Measurements from ENCODE around the gene MPRIP.

The MPRIP gene

DNA sequence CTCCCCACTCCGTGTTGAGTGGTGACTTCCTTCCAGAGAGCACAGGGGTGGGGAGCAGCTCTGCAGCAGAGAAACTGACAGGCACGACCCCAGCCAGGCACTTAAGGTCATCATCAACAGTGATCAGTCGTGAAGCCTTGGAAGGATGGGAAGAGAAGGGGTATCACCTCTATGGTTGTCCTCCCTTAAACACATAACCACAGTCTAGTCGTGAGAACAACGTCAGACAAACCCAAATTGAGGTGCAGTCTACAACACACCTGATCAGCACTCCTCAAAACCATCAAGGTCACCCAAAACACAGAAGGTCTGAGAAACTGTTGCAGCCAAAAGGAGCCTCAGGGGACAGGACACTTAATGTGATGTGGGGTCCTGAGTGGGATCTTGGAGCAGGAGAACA, 68.3 kb downstream of the MPRIP start:
- Mint-ChIP-seq H3K4me1 (ENCODE audit: low read depth) (peaks cover 39% of the 10 kb centered on the region), H3K4me3 (no peak overlapping the region), H3K9me3 (no peaks in the 10 kb centered on the region), H3K27ac (no peak overlapping the region), H3K36me3 (ENCODE audit: low read depth) (no peaks in the 10 kb centered on the region), H3K27me3 (ENCODE audit: low read depth) (no peaks in the 10 kb centered on the region)
- DNase-seq (ENCODE audit: low spot score) = no peak

DNA sequence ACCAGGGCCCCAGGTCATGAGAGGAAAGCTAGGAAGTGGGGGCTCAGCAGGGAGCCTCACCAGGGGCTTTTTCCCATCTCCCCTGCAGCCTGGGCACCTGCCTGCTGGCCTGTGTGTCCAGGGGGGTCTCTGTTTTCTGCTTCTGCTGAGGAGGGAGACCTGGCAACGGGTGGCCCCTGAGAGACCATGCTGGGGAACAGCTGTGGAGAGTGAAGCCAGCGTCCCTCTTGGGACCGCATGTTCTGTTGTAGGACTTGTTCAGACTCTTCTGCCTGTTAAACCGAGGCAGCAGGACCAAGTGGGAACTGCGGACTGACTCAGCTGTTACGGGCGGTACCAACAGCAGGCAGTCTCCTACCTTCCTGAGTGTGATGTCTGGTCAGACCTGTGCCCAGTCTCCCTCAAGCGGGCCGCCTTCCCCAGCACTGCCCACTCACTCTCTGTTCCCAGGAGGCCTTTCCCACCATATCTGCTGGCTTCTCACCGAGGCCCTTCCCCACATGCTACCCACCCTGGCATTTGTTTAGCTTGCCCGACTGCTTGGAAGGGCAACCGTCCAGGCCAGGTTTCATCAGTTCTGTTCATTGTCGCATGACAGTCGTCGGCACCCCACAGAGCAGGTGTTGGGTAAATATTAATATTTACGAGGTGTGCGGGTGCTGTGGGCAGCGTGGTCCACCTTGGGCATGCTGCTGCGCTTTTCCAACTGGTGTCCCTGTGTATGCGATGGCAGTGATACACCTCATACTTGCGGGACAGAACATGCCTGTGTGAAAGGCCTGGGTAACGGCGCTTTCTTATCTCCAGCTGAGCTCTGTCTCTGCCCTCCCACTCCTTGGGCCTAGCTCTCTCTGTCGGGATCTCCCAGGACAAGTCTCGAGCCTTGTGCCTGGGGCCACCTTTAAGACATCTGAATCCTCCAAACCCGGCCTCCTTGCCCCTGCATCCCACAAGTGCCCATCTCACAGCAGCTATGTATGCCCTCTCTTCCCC, 69.4 kb downstream of the MPRIP start:
- Mint-ChIP-seq H3K4me3 (no peak overlapping the region), H3K9me3 (no peaks in the 10 kb centered on the region), H3K27me3 (ENCODE audit: low read depth) (no peaks in the 10 kb centered on the region), H3K36me3 (ENCODE audit: low read depth) (no peaks in the 10 kb centered on the region), H3K27ac (no peak overlapping the region), H3K4me1 (ENCODE audit: low read depth) (peaks cover 44% of the 10 kb centered on the region)
- DNase-seq (ENCODE audit: low spot score) = no peak

DNA sequence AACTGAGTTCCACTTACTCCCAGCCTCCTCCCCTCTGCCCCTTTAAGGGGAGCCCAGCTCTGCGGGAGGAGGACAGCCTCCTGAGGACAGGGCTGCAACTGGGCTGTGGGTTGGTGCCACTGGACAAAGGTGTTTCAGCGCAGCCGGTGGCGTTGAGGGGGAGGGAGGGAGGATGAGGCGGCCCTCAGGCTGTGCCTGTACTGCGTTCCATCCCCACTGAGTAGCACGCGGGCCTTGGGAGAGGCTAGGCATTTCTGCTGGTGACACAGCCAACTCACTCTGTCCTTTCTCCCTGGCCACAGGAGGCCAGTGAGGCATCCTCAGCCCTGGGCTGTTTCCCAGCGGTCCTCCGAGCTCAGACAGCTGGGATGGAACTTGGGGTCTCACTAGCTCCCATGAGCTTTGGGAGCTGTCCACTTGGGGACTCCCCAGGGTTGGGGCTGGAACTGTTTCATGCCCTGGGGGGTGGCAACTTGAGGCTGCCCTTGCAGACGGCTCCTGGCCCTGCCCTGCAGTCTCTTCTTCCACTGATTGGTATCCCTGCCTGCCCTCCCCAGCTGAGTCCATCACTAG, 70.5 kb downstream of the MPRIP start:
- Mint-ChIP-seq H3K4me1 (ENCODE audit: low read depth) (peaks cover 45% of the 10 kb centered on the region), H3K27ac (no peak overlapping the region), H3K27me3 (ENCODE audit: low read depth) (no peaks in the 10 kb centered on the region), H3K36me3 (ENCODE audit: low read depth) (no peaks in the 10 kb centered on the region), H3K4me3 (no peak overlapping the region), H3K9me3 (no peaks in the 10 kb centered on the region)
- no peak for DNase-seq (ENCODE audit: low spot score)

DNA sequence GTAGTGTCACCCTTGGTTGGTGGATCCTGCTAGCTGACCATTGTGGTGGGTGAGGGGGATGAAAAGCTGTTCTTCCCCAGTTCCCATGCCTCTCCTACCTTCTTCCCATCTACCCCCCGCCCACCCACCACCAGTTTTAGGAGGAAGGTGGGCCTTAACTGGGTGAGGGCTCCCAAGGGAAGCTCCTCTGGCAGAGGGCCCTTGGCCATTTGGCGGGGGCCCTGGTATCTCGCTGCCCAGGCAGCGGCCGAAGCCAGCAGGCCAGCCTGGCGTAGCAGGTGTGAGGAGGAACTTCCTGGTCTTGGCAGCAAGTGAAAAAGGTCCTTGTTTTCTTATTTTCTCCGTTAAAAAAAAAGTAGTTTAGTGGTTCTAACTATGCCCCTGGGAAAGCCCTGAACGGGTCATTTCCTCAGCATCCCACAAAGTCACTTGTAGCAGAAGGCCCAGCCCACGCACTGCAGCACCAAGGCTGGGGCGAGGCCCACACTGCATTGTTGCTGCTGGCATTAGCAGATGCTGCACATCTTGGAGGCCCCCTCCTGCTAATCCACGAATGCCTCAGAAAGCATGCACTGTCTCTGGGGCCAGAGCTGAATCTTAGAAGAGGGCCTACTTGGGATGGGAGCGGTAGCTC, 72.5 kb downstream of the MPRIP start:
- Mint-ChIP-seq H3K27me3 (ENCODE audit: low read depth) (no peaks in the 10 kb centered on the region), H3K4me1 (ENCODE audit: low read depth) (peaks cover 44% of the 10 kb centered on the region), H3K4me3 (no peak overlapping the region), H3K27ac (no peak overlapping the region), H3K36me3 (ENCODE audit: low read depth) (peaks cover 5% of the 10 kb centered on the region), H3K9me3 (no peaks in the 10 kb centered on the region)
- peak; percentile 31 for DNase-seq (ENCODE audit: low spot score)

DNA sequence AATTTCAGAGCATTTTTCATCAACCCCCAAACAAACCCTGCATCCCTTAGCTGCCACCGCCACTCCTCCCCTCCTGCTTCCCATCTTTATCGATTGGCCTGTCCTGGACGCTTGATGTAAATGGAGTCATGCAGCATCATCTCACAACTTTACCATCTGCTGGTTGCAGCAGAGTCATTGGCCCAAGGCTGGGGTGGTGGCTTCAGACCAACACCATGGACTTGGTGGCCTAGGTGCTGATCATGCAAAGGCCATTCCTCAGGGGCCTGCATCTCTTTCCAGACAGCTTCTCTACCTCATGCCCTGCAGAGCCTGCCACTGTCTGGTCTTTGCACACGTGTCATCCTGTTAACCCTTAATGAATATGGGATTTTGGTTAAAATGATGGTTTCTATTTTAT, 73.4 kb downstream of the MPRIP start:
- Mint-ChIP-seq H3K4me1 (ENCODE audit: low read depth) (peaks cover 45% of the 10 kb centered on the region), H3K4me3 (no peak overlapping the region), H3K36me3 (ENCODE audit: low read depth) (peaks cover 5% of the 10 kb centered on the region), H3K9me3 (no peaks in the 10 kb centered on the region), H3K27me3 (ENCODE audit: low read depth) (no peaks in the 10 kb centered on the region), H3K27ac (no peak overlapping the region)
- no peak for DNase-seq (ENCODE audit: low spot score)

DNA sequence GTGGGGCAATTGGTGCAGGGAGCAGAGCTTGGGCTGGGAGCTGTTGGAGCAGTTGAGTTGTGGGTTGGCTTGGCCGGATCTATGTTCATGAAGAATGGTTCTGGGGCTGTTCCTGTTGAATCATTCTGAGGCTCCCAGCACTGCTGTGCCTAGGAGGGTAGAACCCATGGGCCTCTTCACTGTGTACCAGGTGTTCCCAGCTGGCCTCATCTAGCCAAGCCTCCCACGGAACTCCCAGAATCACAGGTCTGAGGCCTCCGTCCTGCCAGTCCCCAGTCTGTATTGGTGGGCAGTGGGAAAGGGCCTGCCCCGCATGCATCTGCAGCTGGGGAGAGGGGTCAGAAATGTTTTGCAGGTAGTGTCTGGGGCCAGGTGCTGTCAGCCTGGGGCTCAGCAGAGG, 74.1 kb downstream of the MPRIP start:
- no peak for DNase-seq (ENCODE audit: low spot score)
- Mint-ChIP-seq H3K4me1 (ENCODE audit: low read depth) (peaks cover 49% of the 10 kb centered on the region), H3K36me3 (ENCODE audit: low read depth) (peaks cover 5% of the 10 kb centered on the region), H3K9me3 (no peaks in the 10 kb centered on the region), H3K27ac (no peak overlapping the region), H3K4me3 (no peak overlapping the region), H3K27me3 (ENCODE audit: low read depth) (no peaks in the 10 kb centered on the region)

DNA sequence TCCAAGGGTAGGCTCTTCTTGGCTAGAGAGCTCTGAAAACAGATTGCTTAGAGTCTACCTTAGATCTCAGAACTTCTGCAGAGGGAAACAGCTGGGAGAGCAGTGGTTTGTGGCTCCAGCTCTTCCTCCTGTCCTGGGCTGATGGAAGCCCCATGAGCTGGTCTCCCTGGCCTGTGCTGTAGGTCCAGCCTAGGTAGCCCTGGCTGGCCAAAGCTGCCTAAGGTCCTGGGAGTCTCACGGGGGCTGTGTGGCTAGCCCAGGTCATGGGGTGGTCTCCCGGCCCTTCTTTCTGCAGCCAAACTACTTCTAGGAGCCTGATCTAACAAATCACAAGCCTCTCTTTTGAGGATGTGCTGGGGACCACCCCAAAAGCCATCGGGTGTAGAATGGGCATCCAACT, 75.7 kb downstream of the MPRIP start:
- no peak overlapping the region for H3K27ac Mint-ChIP-seq
- DNase-seq (ENCODE audit: low spot score) = no peak
- no peaks in the 10 kb centered on the region for H3K27me3 Mint-ChIP-seq (ENCODE audit: low read depth)
- H3K4me1 Mint-ChIP-seq (ENCODE audit: low read depth) = peaks cover 54% of the 10 kb centered on the region
- H3K36me3 Mint-ChIP-seq (ENCODE audit: low read depth) = peaks cover 5% of the 10 kb centered on the region
- H3K9me3 Mint-ChIP-seq = no peaks in the 10 kb centered on the region
- H3K4me3 Mint-ChIP-seq = no peak overlapping the region

DNA sequence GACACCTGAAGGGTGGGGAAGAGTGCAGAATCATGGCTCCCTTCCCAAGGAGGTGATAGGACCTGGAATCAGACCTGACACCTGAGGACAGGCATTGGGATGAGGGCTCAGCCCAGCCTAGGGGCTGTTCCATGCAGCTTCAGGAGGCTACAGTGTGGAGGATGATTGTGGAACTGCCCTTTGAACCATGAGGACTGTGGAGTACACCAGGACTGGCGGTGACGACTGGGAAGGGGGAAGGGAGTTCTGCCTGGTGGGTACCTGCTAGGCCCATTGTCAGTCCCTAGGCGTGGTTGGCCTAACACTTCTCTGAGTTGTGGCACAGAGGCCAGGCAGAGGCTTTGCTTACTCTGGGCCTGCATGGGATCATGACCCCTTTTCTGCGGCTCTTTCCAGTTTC, 76.1 kb downstream of the MPRIP start:
- peaks cover 55% of the 10 kb centered on the region for H3K4me1 Mint-ChIP-seq (ENCODE audit: low read depth)
- DNase-seq (ENCODE audit: low spot score) = no peak
- H3K36me3 Mint-ChIP-seq (ENCODE audit: low read depth) = peaks cover 5% of the 10 kb centered on the region
- no peaks in the 10 kb centered on the region for H3K27me3 Mint-ChIP-seq (ENCODE audit: low read depth)
- peak overlapping the region; percentile 36 for H3K4me3 Mint-ChIP-seq
- no peaks in the 10 kb centered on the region for H3K9me3 Mint-ChIP-seq
- H3K27ac Mint-ChIP-seq = peak overlapping the region; percentile 93

DNA sequence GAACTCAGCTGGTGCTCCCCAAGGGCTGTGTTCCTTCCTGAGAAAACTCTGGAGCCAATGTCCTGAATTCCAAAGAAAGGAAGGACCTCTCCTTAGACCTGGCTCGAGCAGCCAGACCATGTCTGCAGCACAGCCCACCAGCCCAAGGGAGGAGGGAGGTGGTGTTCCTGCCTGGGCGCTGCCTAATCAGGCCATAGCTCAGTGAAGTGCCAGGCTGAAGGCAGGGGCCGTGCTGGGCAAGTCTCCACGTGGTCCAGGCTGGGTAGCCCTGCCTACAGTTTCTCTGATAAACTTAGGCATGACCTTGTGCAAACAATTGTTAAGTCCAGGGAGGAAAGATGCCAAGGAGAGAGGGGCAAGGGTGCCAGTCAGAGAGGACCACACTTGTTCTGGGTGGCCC, 76.8 kb downstream of the MPRIP start:
- H3K36me3 Mint-ChIP-seq (ENCODE audit: low read depth) = peaks cover 5% of the 10 kb centered on the region
- no peaks in the 10 kb centered on the region for H3K9me3 Mint-ChIP-seq
- H3K27ac Mint-ChIP-seq = peak overlapping the region; percentile 93
- peak overlapping the region; percentile 39 for H3K4me3 Mint-ChIP-seq
- peaks cover 57% of the 10 kb centered on the region for H3K4me1 Mint-ChIP-seq (ENCODE audit: low read depth)
- DNase-seq (ENCODE audit: low spot score) = no peak
- no peaks in the 10 kb centered on the region for H3K27me3 Mint-ChIP-seq (ENCODE audit: low read depth)

DNA sequence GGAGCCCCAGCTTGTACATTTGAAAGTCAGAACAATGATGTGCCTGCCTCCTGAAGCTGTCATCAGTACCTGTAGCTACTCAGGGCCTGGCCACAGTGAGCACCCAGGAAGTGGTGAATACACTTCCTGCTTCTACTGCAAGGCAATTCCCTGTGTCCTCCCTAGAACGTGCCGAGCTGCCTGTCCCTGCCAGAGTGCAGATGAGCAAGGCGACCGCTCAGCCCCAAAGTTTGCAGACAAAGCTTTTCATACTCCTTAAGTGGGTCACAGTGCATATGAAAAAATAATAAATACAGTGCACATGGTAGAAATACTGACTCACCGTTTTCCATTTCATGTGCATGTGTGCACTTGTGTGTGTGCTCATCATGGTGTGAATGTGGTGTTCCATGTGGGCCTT, 77.3 kb downstream of the MPRIP start:
- H3K27ac Mint-ChIP-seq = peak overlapping the region; percentile 93
- peaks cover 55% of the 10 kb centered on the region for H3K4me1 Mint-ChIP-seq (ENCODE audit: low read depth)
- H3K9me3 Mint-ChIP-seq = no peaks in the 10 kb centered on the region
- H3K4me3 Mint-ChIP-seq = peak overlapping the region; percentile 39
- DNase-seq (ENCODE audit: low spot score) = peak; percentile 59
- H3K27me3 Mint-ChIP-seq (ENCODE audit: low read depth) = no peaks in the 10 kb centered on the region
- H3K36me3 Mint-ChIP-seq (ENCODE audit: low read depth) = peaks cover 5% of the 10 kb centered on the region

DNA sequence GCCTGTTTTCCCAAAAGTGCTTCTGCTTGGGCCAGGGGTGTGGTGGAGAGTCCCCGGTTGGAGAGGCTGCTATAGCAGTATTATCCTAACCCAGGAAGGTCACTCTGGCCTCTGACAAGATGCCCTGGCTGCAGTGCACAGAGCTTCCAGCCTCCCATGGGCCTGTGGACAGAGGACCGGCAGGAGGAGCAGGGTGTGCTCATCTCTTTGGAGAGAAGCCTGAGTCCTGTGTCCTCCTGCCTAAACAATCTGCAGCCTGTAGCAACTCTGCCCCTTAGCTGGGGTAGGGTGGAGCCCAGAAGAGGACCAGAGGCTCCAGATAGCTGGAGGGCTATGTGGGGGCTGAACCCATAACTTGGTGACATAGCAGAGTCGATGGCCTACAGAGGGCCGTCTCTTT, 78.0 kb downstream of the MPRIP start:
- Mint-ChIP-seq H3K27ac (peak overlapping the region; percentile 93), H3K4me3 (no peak overlapping the region), H3K27me3 (ENCODE audit: low read depth) (no peaks in the 10 kb centered on the region), H3K36me3 (ENCODE audit: low read depth) (peaks cover 5% of the 10 kb centered on the region), H3K9me3 (no peaks in the 10 kb centered on the region), H3K4me1 (ENCODE audit: low read depth) (peaks cover 54% of the 10 kb centered on the region)
- DNase-seq (ENCODE audit: low spot score) = no peak

DNA sequence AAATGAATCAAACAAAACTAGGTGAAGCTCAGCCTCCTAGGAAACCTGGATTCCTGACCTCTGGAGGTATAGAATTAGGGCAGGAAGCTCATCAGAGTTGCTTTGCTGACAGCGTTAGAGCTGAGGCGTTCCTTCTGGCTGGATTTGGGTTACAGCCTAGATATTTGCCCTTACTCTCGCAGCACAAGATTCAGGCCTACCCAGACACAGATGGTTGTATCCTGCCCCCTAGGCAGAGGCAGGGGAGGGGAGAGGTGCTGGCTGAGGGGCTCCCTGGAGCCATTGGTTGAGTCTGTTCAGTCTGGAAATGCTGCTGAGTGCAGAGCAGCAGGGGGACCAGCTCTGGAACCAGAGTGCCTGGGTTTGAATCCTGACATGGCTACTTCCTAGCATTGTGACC, 78.4 kb downstream of the MPRIP start:
- peaks cover 54% of the 10 kb centered on the region for H3K4me1 Mint-ChIP-seq (ENCODE audit: low read depth)
- peak overlapping the region; percentile 93 for H3K27ac Mint-ChIP-seq
- DNase-seq (ENCODE audit: low spot score) = no peak
- H3K36me3 Mint-ChIP-seq (ENCODE audit: low read depth) = peaks cover 5% of the 10 kb centered on the region
- H3K4me3 Mint-ChIP-seq = no peak overlapping the region
- no peaks in the 10 kb centered on the region for H3K27me3 Mint-ChIP-seq (ENCODE audit: low read depth)
- H3K9me3 Mint-ChIP-seq = no peaks in the 10 kb centered on the region

DNA sequence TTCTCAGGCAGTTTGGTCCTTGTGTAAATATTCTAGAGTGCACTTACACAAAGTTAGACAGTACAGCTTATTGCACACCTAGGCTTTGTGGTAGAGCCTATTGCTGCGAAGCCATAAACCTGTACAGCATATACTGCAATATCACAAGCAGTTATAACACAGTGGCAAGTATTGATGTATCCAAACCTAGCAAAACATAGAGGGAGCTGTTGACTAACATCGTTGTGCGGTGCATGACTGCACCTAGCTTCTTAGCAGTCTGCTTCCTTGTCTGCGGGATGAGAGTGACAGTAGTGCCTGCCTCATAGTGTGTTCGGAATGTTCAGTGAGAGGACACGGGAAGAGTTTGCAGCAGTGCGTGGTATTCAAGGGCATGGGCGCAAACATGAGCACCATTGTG, 78.9 kb downstream of the MPRIP start:
- H3K4me1 Mint-ChIP-seq (ENCODE audit: low read depth) = peaks cover 55% of the 10 kb centered on the region
- H3K4me3 Mint-ChIP-seq = no peak overlapping the region
- no peak overlapping the region for H3K27ac Mint-ChIP-seq
- no peaks in the 10 kb centered on the region for H3K9me3 Mint-ChIP-seq
- H3K36me3 Mint-ChIP-seq (ENCODE audit: low read depth) = peaks cover 5% of the 10 kb centered on the region
- no peak for DNase-seq (ENCODE audit: low spot score)
- no peaks in the 10 kb centered on the region for H3K27me3 Mint-ChIP-seq (ENCODE audit: low read depth)

DNA sequence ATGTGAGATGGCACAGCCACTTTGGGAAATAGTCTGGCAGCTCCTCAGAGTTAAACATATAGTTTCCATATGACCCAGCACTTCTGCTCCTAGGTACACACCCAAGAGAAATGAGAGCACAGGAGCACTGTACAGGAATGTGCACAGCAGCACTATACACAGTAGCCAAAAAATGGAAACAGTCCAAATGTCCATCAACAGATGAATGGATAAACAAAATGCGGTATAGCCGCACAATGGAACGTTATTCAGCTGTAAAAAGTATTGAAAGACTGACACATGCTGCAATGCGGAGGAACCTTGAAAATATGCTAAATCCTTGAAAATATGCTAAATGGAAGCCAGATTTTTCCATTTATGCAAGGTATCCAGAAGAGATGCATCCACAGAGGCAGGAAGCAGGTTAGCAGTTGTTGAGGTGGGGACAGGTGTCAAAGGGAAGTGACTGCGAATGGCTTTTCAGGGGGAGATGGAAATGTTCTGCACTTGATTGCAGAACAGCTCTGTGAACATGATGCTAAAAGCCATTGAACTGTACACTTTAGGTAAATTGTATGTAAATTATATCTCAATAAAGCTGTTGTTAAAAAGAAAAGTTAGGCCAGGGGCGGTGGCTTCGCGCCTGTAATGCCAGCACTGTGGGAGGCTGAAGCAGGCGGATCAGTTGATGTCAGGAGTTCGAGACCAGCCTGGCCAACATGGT, 80.7 kb downstream of the MPRIP start:
- no peaks in the 10 kb centered on the region for H3K27me3 Mint-ChIP-seq (ENCODE audit: low read depth)
- peaks cover 51% of the 10 kb centered on the region for H3K4me1 Mint-ChIP-seq (ENCODE audit: low read depth)
- no peaks in the 10 kb centered on the region for H3K9me3 Mint-ChIP-seq
- H3K36me3 Mint-ChIP-seq (ENCODE audit: low read depth) = peaks cover 5% of the 10 kb centered on the region
- H3K4me3 Mint-ChIP-seq = no peak overlapping the region
- no peak overlapping the region for H3K27ac Mint-ChIP-seq
- DNase-seq (ENCODE audit: low spot score) = no peak

Data from T-helper 2 cell treated with Interferon-gamma antibody and Interleukin-4, amounts not matched to agents 5 μg/mL and 100 μg/mL, for 36 hours (primary cell).